ENCODE measurements around the gene ULK2. TPM values are rescaled to one million over a fixed set of nuclear protein-coding genes. Genes with fewer than 3 reads are reported as not detected.
"Not testable (repeated sequence)": the region's sequence is repeated elsewhere in the genome, so short reads cannot be mapped to it uniquely, and the experiment has no call there.

Gene ULK2
- total RNA-seq, 1 experiment from 2014 or later = 7.2 TPM

- DNase-seq (ENCODE audit: low read depth) = no peak
Observed at GRCh38 chr17:19768046-19768782, 99.5 kb downstream of the ULK2 start.

GRCh38 chr17:19766421-19767270 is 101.1 kb downstream of the ULK2 start:
- peak; percentile 73 for DNase-seq (ENCODE audit: low read depth)

- DNase-seq (ENCODE audit: low read depth) = no peak
Observed at GRCh38 chr17:19766016-19766415, 101.7 kb downstream of the ULK2 start.

- DNase-seq (ENCODE audit: low read depth) = not testable (repeated sequence)
Observed at GRCh38 chr17:19763991-19764390, 103.7 kb downstream of the ULK2 start.

GRCh38 chr17:19763416-19763815 is 104.3 kb downstream of the ULK2 start:
- DNase-seq (ENCODE audit: low read depth) = no peak

GRCh38 chr17:19762515-19762961 is 105.2 kb downstream of the ULK2 start:
- peak; percentile 72 for DNase-seq (ENCODE audit: low read depth)

GRCh38 chr17:19760746-19761145 is 107.0 kb downstream of the ULK2 start:
- no peak for DNase-seq (ENCODE audit: low read depth)

- no peak for DNase-seq (ENCODE audit: low read depth)
Observed at GRCh38 chr17:19759568-19760549, 107.9 kb downstream of the ULK2 start.

GRCh38 chr17:19757536-19758180 is 110.1 kb downstream of the ULK2 start:
- DNase-seq (ENCODE audit: low read depth) = no peak

GRCh38 chr17:19756546-19756945 is 111.2 kb downstream of the ULK2 start:
- no peak for DNase-seq (ENCODE audit: low read depth)

- DNase-seq (ENCODE audit: low read depth) = no peak
Observed at GRCh38 chr17:19755821-19756510, 111.8 kb downstream of the ULK2 start.

- no peak for DNase-seq (ENCODE audit: low read depth)
Observed at GRCh38 chr17:19755392-19755791, 112.3 kb downstream of the ULK2 start.

- peak; percentile 63 for DNase-seq (ENCODE audit: low read depth)
Observed at GRCh38 chr17:19753661-19754463, 113.9 kb downstream of the ULK2 start.

- DNase-seq (ENCODE audit: low read depth) = peak; percentile 96
Observed at GRCh38 chr17:19753051-19753509, 114.7 kb downstream of the ULK2 start.

GRCh38 chr17:19752216-19753050 is 115.3 kb downstream of the ULK2 start:
- no peak for DNase-seq (ENCODE audit: low read depth)

GRCh38 chr17:19750835-19751234 is 116.9 kb downstream of the ULK2 start:
- peak; percentile 34 for DNase-seq (ENCODE audit: low read depth)

GRCh38 chr17:19750020-19750572 is 117.6 kb downstream of the ULK2 start:
- no peak for DNase-seq (ENCODE audit: low read depth)

GRCh38 chr17:19748807-19749193 is 118.9 kb downstream of the ULK2 start:
- DNase-seq (ENCODE audit: low read depth) = no peak

Measured in Daoy (cell line).